Omental fat pad (tissue), 4 donors: ENCODE data around the gene NTRK3. TPM values are rescaled to one million over a fixed set of nuclear protein-coding genes. Genes with fewer than 3 reads are reported as not detected.

Experiments used
- ATAC-seq: fragments of 150-250 bp; one replicate; pipeline ENCODE4 v1.9.1; 2016; ENCODE audit warnings: mild to moderate bottlenecking, moderate library complexity; ENCODE audit not compliant: low FRiP score
- DNase-seq: peaks from one replicate; pipeline ENCODE4 v3.0.0-alpha.2; 2019; ENCODE audit warnings: low spot score
- CTCF ChIP-seq, 3 donors: fragments of 450-650 bp; IDR thresholded peaks; one replicate each; pipeline ENCODE4 v1.5.1; 2016 to 2017; ENCODE audit warnings: antibody characterized with exemption in 3 of 3, mild to moderate bottlenecking in 3 of 3, moderate library complexity in 2 of 3
- total RNA-seq, 4 donors: library from RNA; depleted of rRNA; stranded (reverse); fragments of >200 nt; gene quantifications; one replicate each; pipeline ENCODE4 v1.1.0, GENCODE V29; 2016

The NTRK3 gene
- total RNA-seq, 4 donors from 2014 or later = 0.75 to 5.2 (median 3.6) TPM

- ATAC-seq (no peak), DNase-seq (no peak)
- TF ChIP-seq CTCF (IDR thresholded peaks at IDR 0.05) = no peak
Observed at GRCh38 chr15:87866961-87867360, 389.6 kb downstream of the NTRK3 start.

- DNase-seq (no peak), ATAC-seq (no peak)
- TF ChIP-seq CTCF (IDR thresholded peaks at IDR 0.05) = no peak
Observed at GRCh38 chr15:87863152-87863551, 393.4 kb downstream of the NTRK3 start.

- no peak for ATAC-seq
Observed at GRCh38 chr15:87860743-87861142, 395.8 kb downstream of the NTRK3 start.

GRCh38 chr15:87858651-87859050 is 397.9 kb downstream of the NTRK3 start:
- no peak for TF ChIP-seq CTCF (IDR thresholded peaks at IDR 0.05)
- DNase-seq (no peak), ATAC-seq (no peak)

More at GRCh38 chr15:87860743-87861142, 395.8 kb downstream of the NTRK3 start:
- DNase-seq = no peak
- TF ChIP-seq CTCF (IDR thresholded peaks at IDR 0.05) = no peak

GRCh38 chr15:87851497-87851896 is 405.0 kb downstream of the NTRK3 start:
- no peak for TF ChIP-seq CTCF (IDR thresholded peaks at IDR 0.05)
- ATAC-seq (no peak), DNase-seq (no peak)

GRCh38 chr15:87850916-87851315 is 405.6 kb downstream of the NTRK3 start:
- no peak for TF ChIP-seq CTCF (IDR thresholded peaks at IDR 0.05)
- DNase-seq (no peak), ATAC-seq (no peak)

GRCh38 chr15:87849181-87849580 is 407.4 kb downstream of the NTRK3 start:
- no peak for ATAC-seq
- no peak for DNase-seq
- no peak for TF ChIP-seq CTCF (IDR thresholded peaks at IDR 0.05)
